ENCODE results near the gene CSKMT. TPM values are rescaled to one million over a fixed set of nuclear protein-coding genes. Genes with fewer than 3 reads are reported as not detected.
A peak's percentile ranks its signal among the peaks of the same experiment; 100 is the strongest.
"Not testable (repeated sequence)": the region's sequence is repeated elsewhere in the genome, so short reads cannot be mapped to it uniquely, and the experiment has no call there.

CSKMT gene
- total RNA-seq, 1 donor from 2014 or later = 3.6 TPM

GRCh38 chr11:62689421-62690183 lies 24.5 kb downstream of the CSKMT start, which contains the start of gene LRRN4CL:
Gene LRRN4CL (minus strand): TSS chr11:62689530. CDS start chr11:62688508, 1,022 bp downstream.
- no peak for DNase-seq (ENCODE audit: low read depth)

GRCh38 chr11:62693624-62694023 lies 28.5 kb downstream of the CSKMT start:
- DNase-seq (ENCODE audit: low read depth) = not testable (repeated sequence)

GRCh38 chr11:62694455-62695167 lies 29.5 kb downstream of the CSKMT start:
- DNase-seq (ENCODE audit: low read depth) = peak; percentile 63

GRCh38 chr11:62702246-62702645 lies 37.1 kb downstream of the CSKMT start:
- no peak for DNase-seq (ENCODE audit: low read depth)

- DNase-seq (ENCODE audit: low read depth) = not testable (repeated sequence)
Measured at GRCh38 chr11:62703921-62704320, 38.8 kb downstream of the CSKMT start.

GRCh38 chr11:62705413-62705812 lies 40.3 kb downstream of the CSKMT start:
- DNase-seq (ENCODE audit: low read depth) = no peak

- DNase-seq (ENCODE audit: low read depth) = peak; percentile 79
Measured at GRCh38 chr11:62705880-62706849, 41.1 kb downstream of the CSKMT start.

- DNase-seq (ENCODE audit: low read depth) = no peak
Measured at GRCh38 chr11:62706850-62707247, 41.7 kb downstream of the CSKMT start.

- no peak for DNase-seq (ENCODE audit: low read depth)
Measured at GRCh38 chr11:62707277-62707861, 42.3 kb downstream of the CSKMT start, which contains the start of the genes BSCL2 and GNG3. Gene BSCL2 (minus strand): TSS chr11:62707424. CDS start chr11:62707195, 229 bp downstream. Gene GNG3 (plus strand): TSS chr11:62707676. CDS start chr11:62708296, 620 bp downstream.

- DNase-seq (ENCODE audit: low read depth) = no peak
Measured at GRCh38 chr11:62708392-62708791, 43.3 kb downstream of the CSKMT start.

GRCh38 chr11:62708793-62709192 lies 43.7 kb downstream of the CSKMT start:
- DNase-seq (ENCODE audit: low read depth) = no peak

GRCh38 chr11:62709247-62710000 lies 44.3 kb downstream of the CSKMT start:
- DNase-seq (ENCODE audit: low read depth) = peak; percentile 95

GRCh38 chr11:62710001-62710345 lies 44.9 kb downstream of the CSKMT start:
- DNase-seq (ENCODE audit: low read depth) = no peak

- no peak for DNase-seq (ENCODE audit: low read depth)
Measured at GRCh38 chr11:62712276-62712812, 47.2 kb downstream of the CSKMT start.

GRCh38 chr11:62712861-62713260 lies 47.7 kb downstream of the CSKMT start:
- DNase-seq (ENCODE audit: low read depth) = no peak

GRCh38 chr11:62713343-62713742 lies 48.2 kb downstream of the CSKMT start:
- peak; percentile 76 for DNase-seq (ENCODE audit: low read depth)

GRCh38 chr11:62715150-62716130 lies 50.3 kb downstream of the CSKMT start:
- no peak for DNase-seq (ENCODE audit: low read depth)

- DNase-seq (ENCODE audit: low read depth) = no peak
Measured at GRCh38 chr11:62716206-62716605, 51.1 kb downstream of the CSKMT start.

GRCh38 chr11:62716816-62717215 lies 51.7 kb downstream of the CSKMT start:
- no peak for DNase-seq (ENCODE audit: low read depth)

All from renal cortical epithelial cell (primary cell).